OCI-LY1 (cell line): ENCODE measurements around the gene ADK.

ENCODE experiments used
- CTCF ChIP-seq: fragments of 200-600 bp; sonication (generic), shearing (Covaris generic); IDR thresholded peaks from 2 replicates; pipeline ENCODE4 v1.5.1; 2017; ENCODE audit warnings: mild to moderate bottlenecking, antibody characterized with exemption, low read length, moderate library complexity, mixed read lengths
- EZH2 ChIP-seq: fragments of 200-600 bp; sonication (generic), shearing (Covaris generic); IDR thresholded peaks from 2 replicates; pipeline ENCODE4 v1.8.0; 2017; ENCODE audit warnings: borderline replicate concordance, mixed run types, mild to moderate bottlenecking, antibody characterized with exemption, low read length, moderate library complexity, mixed read lengths

DNA sequence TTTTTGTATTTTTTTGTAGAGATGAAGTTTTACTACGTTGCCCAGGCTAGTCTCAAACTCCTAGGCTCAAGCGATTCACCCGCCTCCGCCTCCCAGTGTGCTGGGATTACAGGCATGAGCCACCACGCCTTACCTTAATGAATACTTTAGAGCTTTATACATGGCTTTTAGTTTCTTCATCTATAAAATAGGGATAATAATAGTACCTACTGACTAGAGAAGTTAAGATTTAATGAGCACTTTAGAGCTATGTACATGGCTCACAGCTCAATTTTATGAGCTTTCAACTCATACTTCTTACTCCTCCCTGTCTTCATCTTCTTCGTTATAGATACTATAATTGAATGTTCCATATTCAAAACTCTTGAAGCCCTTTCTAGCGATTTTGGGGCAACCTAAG is 445.7 kb downstream of the ADK start:
- TF ChIP-seq CTCF (no peak), EZH2 (no peak)
